ENCODE measurements around the gene FAM221B.

FAM221B gene

GRCh38 chr9:35771943-35772342 lies 56.6 kb downstream of the FAM221B start:
- no peaks in the 10 kb centered on the region for H3K36me3 ChIP-seq (ENCODE audit: control insufficient read depth, insufficient read depth, low read length)
- no peak overlapping the region for H3K27ac ChIP-seq (ENCODE audit: low read length)
- no CpG with 5 or more reads among the region's 3 CpGs for WGBS (ENCODE audit: insufficient coverage, insufficient read length)
- peaks cover 5% of the 10 kb centered on the region for H3K4me1 ChIP-seq (ENCODE audit: control insufficient read depth, insufficient read depth, low read length)
- no peak overlapping the region for H3K4me3 ChIP-seq (ENCODE audit: low read length)
- no peaks in the 10 kb centered on the region for H3K27me3 ChIP-seq (ENCODE audit: control insufficient read depth, insufficient read depth, low read length)
- no peak for DNase-seq (ENCODE audit: low read depth, low spot score)
- no peaks in the 10 kb centered on the region for H3K9me3 ChIP-seq (ENCODE audit: control insufficient read depth, insufficient read depth, low read length)

- WGBS (ENCODE audit: insufficient coverage, insufficient read length), result no CpG with 5 or more reads among the region's 1 CpG
- Histone ChIP-seq H3K9me3 (ENCODE audit: control insufficient read depth, insufficient read depth, low read length) (no peaks in the 10 kb centered on the region), H3K27me3 (ENCODE audit: control insufficient read depth, insufficient read depth, low read length) (no peaks in the 10 kb centered on the region), H3K27ac (ENCODE audit: low read length) (no peak overlapping the region), H3K4me3 (ENCODE audit: low read length) (no peak overlapping the region), H3K36me3 (ENCODE audit: control insufficient read depth, insufficient read depth, low read length) (no peaks in the 10 kb centered on the region), H3K4me1 (ENCODE audit: control insufficient read depth, insufficient read depth, low read length) (peaks cover 5% of the 10 kb centered on the region)
- DNase-seq (ENCODE audit: low read depth, low spot score), result no peak
Observed at GRCh38 chr9:35771534-35771933, 57.0 kb downstream of the FAM221B start.

DNA sequence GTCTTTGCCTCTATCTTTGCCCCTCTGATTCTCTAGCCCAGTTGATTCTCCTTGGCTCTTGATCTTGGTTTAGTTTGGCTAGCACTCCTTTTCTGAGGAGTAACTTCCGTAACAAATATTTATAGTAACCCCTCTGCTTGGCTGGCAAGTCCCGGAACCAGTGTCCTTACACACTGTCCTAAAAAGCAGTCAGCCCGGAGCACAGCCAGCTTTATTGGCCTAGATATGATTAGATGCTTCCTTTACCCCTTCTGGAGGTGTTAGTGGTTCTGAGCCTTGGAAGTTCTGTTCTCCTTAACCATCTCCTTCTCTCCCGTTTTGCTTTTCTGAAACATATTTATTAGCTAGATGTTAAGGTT lies 57.5 kb downstream of the FAM221B start:
- WGBS (ENCODE audit: insufficient coverage, insufficient read length), result no CpG with 5 or more reads among the region's 4 CpGs

DNA sequence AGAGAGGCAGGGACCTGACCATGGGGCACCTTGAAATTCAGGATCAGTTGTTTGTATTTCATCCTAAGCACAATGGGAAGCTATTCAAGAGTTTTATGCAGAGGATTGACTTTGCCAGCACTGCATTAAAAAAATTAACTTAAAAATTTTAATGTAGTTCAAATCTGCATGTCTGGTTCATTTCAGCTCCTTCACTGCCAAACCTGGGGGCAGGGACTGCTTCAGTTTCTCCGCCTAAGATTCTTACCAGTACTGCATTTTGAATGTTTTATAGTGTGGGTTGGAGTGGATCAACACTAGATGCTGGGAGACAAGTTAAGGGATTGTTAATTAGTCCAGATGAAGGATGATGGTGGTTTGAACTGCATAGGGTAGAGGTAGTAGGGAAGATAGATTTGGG lies 58.8 kb downstream of the FAM221B start:
- Histone ChIP-seq H3K36me3 (ENCODE audit: control insufficient read depth, insufficient read depth, low read length) (no peaks in the 10 kb centered on the region), H3K27me3 (ENCODE audit: control insufficient read depth, insufficient read depth, low read length) (no peaks in the 10 kb centered on the region), H3K4me3 (ENCODE audit: low read length) (no peak overlapping the region), H3K9me3 (ENCODE audit: control insufficient read depth, insufficient read depth, low read length) (no peaks in the 10 kb centered on the region), H3K4me1 (ENCODE audit: control insufficient read depth, insufficient read depth, low read length) (peaks cover 2% of the 10 kb centered on the region; the same call in 1 of the 2 replicates), H3K27ac (ENCODE audit: low read length) (no peak overlapping the region)
- no CpG with 5 or more reads among the region's 1 CpG for WGBS (ENCODE audit: insufficient coverage, insufficient read length)
- no peak for DNase-seq (ENCODE audit: low read depth, low spot score)

More for the DNA sequence above, 57.5 kb downstream of the FAM221B start:
- Histone ChIP-seq H3K36me3 (ENCODE audit: control insufficient read depth, insufficient read depth, low read length) (no peaks in the 10 kb centered on the region), H3K27me3 (ENCODE audit: control insufficient read depth, insufficient read depth, low read length) (no peaks in the 10 kb centered on the region), H3K27ac (ENCODE audit: low read length) (no peak overlapping the region), H3K4me3 (ENCODE audit: low read length) (no peak overlapping the region), H3K9me3 (ENCODE audit: control insufficient read depth, insufficient read depth, low read length) (no peaks in the 10 kb centered on the region), H3K4me1 (ENCODE audit: control insufficient read depth, insufficient read depth, low read length) (peaks cover 5% of the 10 kb centered on the region)
- DNase-seq (ENCODE audit: low read depth, low spot score), result no peak

GRCh38 chr9:35767458-35767857 lies 61.1 kb downstream of the FAM221B start:
- H3K27ac ChIP-seq (ENCODE audit: low read length), result no peak overlapping the region
- no peaks in the 10 kb centered on the region for H3K36me3 ChIP-seq (ENCODE audit: control insufficient read depth, insufficient read depth, low read length)
- DNase-seq (ENCODE audit: low read depth, low spot score), result no peak
- H3K4me3 ChIP-seq (ENCODE audit: low read length), result no peak overlapping the region
- H3K4me1 ChIP-seq (ENCODE audit: control insufficient read depth, insufficient read depth, low read length), result peaks cover 2% of the 10 kb centered on the region; the same call in 1 of the 2 replicates
- no CpG with 5 or more reads among the region's 1 CpG for WGBS (ENCODE audit: insufficient coverage, insufficient read length)
- no peaks in the 10 kb centered on the region for H3K9me3 ChIP-seq (ENCODE audit: control insufficient read depth, insufficient read depth, low read length)
- H3K27me3 ChIP-seq (ENCODE audit: control insufficient read depth, insufficient read depth, low read length), result no peaks in the 10 kb centered on the region

DNA sequence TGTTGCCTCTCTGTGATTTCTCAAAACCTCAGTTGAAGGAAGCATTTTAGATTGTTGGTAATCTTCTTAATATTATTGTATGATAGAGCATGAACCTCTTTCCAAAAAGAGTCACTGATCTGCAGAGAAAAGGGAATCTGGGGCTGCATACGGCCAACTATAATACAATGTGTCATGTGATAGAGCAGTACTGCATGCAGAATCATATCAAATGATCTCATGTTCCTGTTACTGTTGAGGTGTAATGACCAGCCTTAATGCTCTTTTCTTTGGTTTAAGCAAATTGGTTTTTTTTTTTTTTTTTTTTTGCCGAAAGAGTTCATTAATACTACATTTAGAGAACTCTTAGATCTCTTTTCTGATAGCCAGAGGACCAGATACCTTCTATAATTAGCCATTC lies 61.5 kb downstream of the FAM221B start:
- no peak for DNase-seq (ENCODE audit: low read depth, low spot score)
- no peak overlapping the region for H3K27ac ChIP-seq (ENCODE audit: low read length)
- no peak overlapping the region for H3K4me3 ChIP-seq (ENCODE audit: low read length)
- no peaks in the 10 kb centered on the region for H3K27me3 ChIP-seq (ENCODE audit: control insufficient read depth, insufficient read depth, low read length)
- no peaks in the 10 kb centered on the region for H3K36me3 ChIP-seq (ENCODE audit: control insufficient read depth, insufficient read depth, low read length)
- H3K4me1 ChIP-seq (ENCODE audit: control insufficient read depth, insufficient read depth, low read length), result peaks cover 2% of the 10 kb centered on the region; the same call in 1 of the 2 replicates
- no peaks in the 10 kb centered on the region for H3K9me3 ChIP-seq (ENCODE audit: control insufficient read depth, insufficient read depth, low read length)
- no CpG with 5 or more reads among the region's 2 CpGs for WGBS (ENCODE audit: insufficient coverage, insufficient read length)

Measured in iPS DF 6.9 (cell line).